ENCODE measurements around the gene HDGFL2. TPM values are rescaled to one million over a fixed set of nuclear protein-coding genes. Genes with fewer than 3 reads are reported as not detected.
A peak's percentile ranks its signal among the peaks of the same experiment; 100 is the strongest.

The HDGFL2 gene
- polyA plus RNA-seq, 12 donors: 46.8 to 76.7 (median 51.3) TPM; not detected in 1

DNA sequence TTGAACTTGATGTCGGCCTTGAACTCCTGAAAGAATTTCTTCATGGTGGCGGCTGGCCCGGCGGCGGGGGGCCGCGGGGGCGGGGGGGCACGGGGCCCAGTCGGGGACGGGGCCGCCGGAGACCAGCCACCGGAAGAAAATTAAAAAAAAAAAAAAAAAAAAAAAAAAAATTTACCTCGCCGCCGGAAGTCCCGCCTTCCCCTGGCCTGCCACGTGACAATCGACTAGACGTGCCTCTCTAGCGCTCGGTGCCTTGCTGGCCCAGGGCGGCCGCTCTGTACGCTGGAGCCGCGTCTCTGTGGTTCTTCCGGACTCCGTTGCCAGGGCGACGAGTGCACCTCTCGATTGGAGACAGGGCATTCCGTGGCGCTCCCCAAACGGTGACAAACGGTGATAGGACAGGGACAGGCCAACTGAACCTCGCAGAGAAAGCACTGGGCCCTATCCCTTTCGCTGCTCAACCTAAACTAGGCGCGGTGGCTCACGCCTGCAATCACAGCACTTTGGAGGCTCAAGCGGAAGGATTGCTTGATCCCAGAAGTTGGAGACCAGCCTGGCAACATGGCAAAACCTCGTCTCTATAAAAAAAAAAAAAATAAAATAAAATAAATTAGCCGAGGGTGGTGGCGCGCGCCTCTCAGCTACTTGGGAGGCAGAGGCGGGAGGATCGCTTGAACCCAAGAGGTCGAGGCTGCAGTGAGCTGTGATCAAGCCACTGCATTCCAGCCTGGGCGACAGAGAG, 14.3 kb upstream of the HDGFL2 start, which contains the start of gene UBXN6:
Gene UBXN6 (minus strand): TSS at position 141 of the 742 bp plus-strand sequence. CDS start 97 bp downstream, at position 44.
- peak; percentile 97 for DNase-seq

GRCh38 chr19:4464815-4465581, 7.1 kb upstream of the HDGFL2 start:
- no peak for DNase-seq

DNA sequence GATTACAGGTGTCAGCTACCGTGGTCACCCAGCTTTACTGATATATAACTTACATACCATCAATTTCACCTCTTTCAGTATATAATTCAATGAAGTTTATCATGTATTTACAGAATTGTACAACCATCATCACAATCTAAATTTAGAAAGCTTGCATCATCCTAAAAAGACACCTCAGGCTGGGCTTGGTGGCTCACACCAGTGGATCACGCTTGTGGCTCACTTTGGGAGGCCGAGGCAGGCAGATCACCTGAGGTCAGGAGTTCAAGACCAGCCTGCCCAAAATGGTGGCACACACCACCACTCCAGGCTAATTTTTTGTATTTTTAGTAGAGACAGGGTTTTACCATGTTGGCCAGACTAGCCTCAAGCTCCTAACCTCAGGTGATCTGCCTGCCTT, 4.3 kb upstream of the HDGFL2 start:
- no peak for DNase-seq

DNA sequence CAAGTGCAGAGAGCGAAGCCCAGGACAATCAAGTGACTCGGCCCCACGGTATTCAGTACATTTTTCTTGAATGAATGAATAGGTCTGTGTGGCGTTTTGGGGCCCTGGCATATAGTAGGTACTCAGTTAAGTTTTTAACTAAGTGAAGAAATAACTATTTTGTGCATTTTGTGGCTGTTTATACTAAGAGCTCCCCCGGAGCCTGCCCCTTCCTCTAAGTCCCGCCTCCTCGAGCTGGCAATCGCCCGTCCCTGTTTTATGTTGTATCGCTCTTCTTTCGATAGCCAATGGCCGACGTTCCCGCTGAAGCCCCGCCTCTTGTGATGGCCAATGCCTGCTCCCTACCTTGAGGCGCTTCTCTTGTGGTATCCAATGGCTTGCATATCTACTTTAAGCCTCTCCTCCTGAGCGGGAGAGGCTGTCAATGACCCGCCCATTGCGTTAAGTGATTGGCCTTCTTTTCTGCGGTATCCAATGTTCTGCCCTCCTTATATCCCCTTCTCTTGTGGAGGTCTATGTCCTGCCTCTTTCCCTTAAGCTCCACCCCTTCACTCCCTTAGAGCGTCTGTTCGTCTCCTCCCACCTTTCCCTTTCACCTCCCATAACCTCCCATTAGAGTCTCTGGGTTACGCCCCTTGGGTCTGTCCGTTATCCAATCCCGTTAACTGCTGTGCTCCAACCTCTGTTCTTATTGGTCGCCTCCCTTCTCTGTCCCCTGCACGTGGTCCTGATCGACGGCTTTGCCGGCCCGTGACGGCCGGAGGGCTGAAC, 509 bp upstream of the HDGFL2 start:
- peak; percentile 100 for DNase-seq

DNA sequence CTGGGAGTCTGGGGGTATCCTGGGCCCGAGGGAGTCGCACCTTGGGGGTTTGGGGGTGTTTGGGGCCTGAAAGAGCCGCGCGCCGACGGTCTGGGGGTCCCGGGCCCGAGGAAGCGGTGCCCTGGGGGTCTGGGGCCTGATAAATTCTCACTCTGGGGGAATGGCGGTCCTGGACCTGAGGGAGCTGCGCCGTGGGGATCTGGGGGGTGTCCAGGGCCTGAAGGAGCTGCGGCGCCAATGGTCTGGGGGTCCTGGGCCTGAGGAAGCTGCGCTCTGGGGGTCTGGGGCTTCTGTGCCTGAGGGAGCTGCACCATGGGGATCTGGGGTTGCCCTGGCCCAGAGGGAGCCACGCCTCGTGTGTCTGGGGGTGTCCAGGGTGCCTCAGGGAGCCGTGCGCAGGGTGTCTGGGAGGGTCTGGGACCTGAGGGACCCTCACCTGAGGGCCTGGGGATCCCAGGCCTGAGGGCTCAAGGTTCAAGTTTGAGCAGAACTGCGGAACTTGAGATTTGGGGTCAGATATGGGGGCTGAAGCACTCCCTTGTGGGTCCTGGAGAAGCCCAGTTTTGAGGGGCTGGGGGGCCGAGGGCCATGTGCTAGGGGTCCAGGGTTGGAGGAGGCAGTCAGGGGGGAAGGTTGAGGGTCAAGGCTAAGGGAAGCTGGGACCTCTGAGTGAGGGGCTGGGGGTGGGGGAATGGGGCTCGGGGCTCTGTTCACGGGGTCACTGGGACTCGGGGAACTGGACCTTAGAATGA, 1.1 kb downstream of the HDGFL2 start:
- DNase-seq: no peak

DNA sequence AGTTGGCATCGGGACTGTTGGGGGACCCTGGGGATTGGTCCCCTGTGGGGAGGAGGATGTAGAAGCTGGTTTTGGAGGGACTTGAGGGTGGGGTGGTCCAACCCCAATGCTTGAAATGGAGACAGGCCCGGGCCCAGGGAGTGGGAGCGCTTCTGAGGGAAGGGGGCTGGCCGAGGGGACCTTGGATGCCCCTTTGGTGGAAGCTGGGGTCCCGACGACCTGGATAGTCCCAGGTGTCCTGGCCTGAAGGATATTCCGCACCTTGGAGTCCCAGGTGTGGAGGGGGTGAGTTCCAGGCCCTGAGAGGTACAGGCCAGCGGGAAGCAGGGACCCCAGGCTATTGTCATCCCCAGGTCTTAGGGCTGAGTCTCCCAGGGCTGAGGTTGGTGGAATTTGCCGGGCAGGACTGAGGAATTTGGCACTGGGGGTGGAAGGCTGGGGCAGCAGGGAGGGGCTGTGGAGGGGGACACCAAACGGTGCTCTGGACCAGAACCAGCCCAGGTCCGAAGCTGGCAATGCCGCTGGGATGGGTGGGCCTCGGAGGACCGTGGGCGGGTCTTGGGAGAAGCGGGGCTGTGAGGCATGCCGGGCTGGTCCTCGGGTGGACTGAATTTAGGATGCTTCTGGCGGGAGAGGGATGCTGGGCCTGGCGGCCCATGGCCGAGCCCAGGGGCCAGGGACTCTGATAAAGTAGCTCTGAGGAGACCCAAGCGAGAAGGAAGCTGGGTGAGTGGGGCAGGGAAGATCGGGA, 1.8 kb downstream of the HDGFL2 start:
- DNase-seq: no peak

DNA sequence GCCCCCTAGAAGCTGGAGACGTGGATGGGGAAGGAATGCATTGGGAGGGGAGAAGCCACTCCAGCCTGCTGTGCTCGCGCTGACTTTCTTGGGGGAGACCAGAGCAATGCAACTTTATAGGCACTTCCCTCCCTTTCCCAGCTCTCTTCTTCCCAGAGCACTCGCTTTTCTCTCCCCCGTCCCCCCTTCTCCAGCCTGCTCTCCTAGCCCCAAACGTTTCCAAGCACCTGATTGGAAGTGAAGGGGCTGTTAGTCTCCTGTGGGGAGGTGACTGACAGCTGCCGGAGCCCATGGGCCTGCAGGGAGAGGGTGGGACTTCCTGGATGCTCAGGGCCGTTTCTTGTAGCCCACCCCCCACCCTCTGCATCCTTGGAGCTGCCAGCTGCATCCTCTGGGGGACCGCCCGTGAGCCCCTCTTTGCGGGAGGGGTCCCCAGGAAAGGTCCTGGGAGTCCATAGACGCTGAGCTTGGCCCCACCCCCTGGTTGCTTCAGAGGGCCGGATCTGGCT, 2.5 kb downstream of the HDGFL2 start:
- peak; percentile 76 for DNase-seq

DNA sequence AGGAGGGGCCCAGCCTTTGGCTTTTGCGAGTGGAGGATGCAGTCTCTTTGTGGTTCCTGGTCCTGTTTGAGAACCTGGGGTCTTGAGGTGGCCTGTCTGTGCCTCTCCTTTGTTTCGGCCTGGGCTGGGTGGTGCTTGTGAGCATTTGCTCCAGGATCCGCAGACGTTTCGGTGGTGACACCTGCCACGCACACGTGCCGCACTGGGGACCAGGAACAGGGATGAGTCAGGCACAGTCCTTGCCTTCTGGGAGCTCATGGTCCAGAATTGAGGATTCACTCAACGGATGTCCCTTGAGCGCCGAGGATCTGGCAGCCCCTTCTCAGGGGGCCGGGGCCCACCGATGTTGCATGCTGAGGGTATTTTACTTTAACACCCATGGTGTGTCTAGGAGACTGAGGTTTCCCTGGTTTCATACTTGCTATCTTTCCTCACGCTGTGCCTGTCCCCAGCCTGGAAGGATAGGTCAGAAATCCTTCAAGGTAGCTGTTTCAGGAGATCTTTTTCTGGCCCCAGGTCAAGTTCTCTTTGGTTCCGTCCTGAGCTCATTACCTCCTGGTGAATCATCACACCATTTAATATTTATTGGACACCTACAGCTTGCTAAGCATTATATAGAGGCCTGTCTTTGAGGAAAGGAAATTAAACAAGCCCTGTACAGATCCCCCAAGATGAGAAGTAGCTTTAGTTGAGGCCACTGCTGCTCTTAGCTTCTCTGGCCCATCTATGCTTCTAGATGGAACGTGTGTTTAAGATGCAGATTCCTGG, 5.1 kb downstream of the HDGFL2 start:
- DNase-seq: no peak

- DNase-seq: no peak
Measured at GRCh38 chr19:4482721-4483364, 10.7 kb downstream of the HDGFL2 start.

DNA sequence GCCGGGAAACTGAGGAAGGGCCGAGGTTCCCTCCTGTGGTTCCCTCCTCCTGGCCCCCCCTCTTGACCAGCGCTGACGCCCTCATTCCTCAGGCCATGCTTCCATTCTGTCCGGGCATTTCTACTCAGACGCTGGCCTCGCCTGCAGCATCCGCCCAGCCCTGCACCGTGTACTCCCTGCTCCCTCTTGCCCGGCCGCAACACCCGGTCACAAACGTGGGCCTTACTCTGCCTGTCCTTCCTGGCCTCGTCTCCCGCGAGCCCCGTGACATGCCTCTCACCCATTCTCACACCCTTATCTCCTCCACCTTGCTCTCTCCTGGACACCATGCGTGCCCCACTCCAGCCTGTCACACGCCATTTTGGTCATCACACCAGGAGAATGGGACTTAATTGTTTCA, 11.3 kb downstream of the HDGFL2 start:
- DNase-seq: no peak

DNA sequence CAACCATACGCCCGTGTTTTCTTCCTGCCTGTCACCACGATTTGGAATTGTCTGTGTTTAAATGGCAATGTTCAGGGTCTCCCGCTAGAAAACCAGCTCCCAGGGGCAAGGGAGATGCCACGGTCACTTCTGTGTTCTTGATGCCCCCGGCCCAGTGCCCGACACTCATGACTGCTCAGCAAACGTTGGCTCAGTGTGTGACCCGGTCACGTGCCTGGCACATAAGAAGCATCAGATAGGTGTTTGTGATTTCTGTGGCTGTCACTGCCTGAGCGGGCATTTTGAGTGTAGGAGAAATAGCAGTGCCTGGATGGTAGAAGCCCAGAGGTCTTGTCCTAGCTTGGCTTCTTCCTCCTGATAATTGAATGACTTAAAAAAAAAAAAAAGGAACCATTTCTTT, 15.5 kb downstream of the HDGFL2 start:
- DNase-seq: no peak

DNA sequence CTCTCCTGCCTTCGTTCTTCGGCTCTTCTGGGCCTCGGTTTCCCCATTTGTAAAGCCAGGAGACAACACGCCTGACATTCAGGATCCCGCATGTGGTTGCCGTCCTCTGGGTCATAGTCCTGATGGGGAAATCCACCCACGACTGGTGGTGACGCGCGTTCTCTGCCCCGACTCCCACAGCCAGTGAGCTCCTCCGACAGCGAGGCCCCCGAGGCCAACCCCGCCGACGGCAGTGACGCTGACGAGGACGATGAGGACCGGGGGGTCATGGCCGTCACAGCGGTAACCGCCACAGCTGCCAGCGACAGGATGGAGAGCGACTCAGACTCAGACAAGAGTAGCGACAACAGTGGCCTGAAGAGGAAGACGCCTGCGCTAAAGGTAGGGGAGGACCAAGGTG, 16.4 kb downstream of the HDGFL2 start:
- no peak for DNase-seq

GRCh38 chr19:4491446-4491845, 19.3 kb downstream of the HDGFL2 start:
- DNase-seq: no peak

- no peak for DNase-seq
Measured at GRCh38 chr19:4492337-4493103, 20.4 kb downstream of the HDGFL2 start.

GRCh38 chr19:4493104-4493928, 21.2 kb downstream of the HDGFL2 start:
- no peak for DNase-seq

- no peak for DNase-seq
Measured at GRCh38 chr19:4493929-4494690, 22.0 kb downstream of the HDGFL2 start.

DNA sequence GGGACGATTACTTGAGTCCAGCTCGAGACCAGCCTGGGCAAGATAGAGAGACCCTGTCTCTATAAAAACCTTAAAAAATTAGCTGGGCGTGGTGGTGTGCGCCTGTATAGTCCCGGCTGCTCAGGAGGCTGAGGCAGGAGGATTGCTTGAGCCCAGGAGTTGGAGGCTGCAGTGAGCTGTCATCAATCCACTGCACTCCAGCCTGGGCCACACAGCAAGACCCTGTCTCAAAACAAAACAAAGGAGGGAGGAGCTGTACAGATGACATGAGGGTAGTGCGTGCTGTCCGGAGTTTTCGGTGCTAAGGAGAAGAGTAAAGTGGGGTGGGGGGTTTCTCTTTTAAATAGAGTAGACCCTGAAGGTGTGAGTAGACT, 22.6 kb downstream of the HDGFL2 start:
- DNase-seq: no peak
